Epithelial cell of esophagus (primary cell): Measurements from ENCODE around the gene DEDD.
A peak's percentile ranks its signal among the peaks of the same experiment; 100 is the strongest.

Source experiments
- DNase-seq: peaks from one replicate; pipeline ENCODE4 v3.0.0; 2010; ENCODE audit warnings: low read depth
- H3K4me3 ChIP-seq: 2 replicates; pipeline ENCODE4 v1.5.1; 2011; ENCODE audit warnings: mild to moderate bottlenecking, low read length, control low read depth
- TF ChIP-seq, protein P1 (sequence below): IDR thresholded peaks from 2 replicates; pipeline ENCODE4 v1.5.1; 2011; ENCODE audit warnings: low read depth, mild to moderate bottlenecking, low read length, control low read depth, inconsistent platforms; ENCODE audit not compliant: insufficient read depth; ENCODE audit errors: missing control alignments

DEDD gene

DNA sequence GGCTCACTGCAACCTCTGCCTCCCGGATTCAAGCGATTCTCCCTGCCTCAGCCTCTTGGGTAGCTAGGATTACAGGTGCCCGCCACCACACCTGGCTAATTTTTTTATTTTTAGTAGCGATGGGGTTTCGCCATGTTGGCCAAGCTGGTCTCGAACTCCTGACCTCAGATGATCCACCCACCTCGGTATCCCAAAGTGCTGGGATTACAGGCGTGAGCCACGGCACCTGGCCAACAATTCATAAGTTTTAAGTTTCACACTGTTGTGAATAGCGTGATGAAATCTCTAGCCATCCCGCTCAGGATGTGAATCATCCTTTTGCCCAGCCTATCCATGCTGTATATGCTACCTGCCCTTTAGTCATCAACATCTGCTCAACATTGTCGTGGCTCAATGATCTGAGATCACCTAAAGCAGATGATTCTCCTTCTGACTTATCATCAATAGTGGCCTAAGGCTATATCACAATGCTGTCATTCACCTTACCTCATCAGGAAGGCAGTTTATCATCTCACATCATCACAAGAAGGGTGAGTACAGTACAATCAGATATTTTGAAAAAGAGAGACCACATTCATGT lies 17.2 kb downstream of the DEDD start:
- DNase-seq, result peak; percentile 99
- no peak overlapping the region for H3K4me3 ChIP-seq
- TF ChIP-seq, protein P1, sequence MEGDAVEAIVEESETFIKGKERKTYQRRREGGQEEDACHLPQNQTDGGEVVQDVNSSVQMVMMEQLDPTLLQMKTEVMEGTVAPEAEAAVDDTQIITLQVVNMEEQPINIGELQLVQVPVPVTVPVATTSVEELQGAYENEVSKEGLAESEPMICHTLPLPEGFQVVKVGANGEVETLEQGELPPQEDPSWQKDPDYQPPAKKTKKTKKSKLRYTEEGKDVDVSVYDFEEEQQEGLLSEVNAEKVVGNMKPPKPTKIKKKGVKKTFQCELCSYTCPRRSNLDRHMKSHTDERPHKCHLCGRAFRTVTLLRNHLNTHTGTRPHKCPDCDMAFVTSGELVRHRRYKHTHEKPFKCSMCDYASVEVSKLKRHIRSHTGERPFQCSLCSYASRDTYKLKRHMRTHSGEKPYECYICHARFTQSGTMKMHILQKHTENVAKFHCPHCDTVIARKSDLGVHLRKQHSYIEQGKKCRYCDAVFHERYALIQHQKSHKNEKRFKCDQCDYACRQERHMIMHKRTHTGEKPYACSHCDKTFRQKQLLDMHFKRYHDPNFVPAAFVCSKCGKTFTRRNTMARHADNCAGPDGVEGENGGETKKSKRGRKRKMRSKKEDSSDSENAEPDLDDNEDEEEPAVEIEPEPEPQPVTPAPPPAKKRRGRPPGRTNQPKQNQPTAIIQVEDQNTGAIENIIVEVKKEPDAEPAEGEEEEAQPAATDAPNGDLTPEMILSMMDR, result no peak

DNA sequence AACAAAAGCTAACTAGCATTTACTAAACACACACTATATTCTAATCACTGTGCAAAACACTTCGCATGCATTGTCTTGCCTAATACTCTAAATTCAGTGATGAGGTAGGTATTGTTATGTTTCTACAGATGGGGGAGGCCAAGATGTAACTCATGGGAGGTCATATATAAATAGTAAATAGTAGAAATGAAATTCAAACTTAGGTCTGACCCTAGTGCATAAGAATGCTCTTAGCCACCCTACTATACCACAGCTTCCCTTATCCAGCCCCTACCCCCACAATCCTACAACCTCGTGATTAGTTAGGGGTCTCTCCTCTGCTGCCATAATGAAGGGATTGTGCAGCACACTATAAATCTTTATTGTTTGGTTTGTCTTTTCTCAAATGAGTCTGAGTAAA lies 17.9 kb downstream of the DEDD start:
- H3K4me3 ChIP-seq, result no peak overlapping the region
- no peak for DNase-seq

DNA sequence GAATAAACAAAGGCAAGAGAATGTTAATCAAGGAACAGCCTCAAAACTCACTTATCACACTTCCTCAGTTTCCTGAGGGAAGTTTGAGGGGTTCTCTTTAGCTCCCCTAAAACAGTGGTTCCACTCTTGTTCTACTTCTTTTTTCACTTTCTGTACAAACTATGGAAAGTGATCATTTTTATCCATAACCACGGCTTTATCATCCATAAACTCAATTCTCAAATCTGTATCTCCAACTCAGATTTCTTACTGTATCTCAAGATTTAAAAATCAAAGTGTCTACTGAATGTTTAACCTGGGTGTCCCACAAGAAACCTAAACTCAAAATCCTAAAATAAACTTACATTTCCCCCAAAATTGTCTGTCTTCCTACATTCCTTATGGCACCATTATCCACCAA lies 18.6 kb downstream of the DEDD start:
- DNase-seq, result no peak
- no peak overlapping the region for H3K4me3 ChIP-seq
- TF ChIP-seq, protein P1, result no peak

More for the DNA sequence above, 17.9 kb downstream of the DEDD start:
- TF ChIP-seq, protein P1, result no peak

DNA sequence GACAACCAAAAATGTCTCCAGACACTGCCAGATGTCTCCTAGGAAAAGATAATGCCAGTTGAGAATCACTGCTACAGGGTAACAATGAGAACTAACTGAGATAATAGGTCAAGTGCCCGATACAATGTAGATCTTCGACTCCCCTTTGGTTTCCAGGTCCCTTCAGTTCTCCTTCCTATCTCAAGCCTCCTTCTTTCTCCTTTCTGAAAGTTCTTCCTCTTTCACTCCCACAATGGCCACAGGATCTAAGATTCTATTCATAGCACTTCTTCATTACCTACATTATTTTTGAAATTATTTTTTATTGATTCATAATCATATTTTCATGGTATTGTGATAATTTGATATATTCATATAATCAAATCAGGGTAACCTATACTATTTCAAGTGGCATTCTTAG lies 20.9 kb downstream of the DEDD start:
- TF ChIP-seq, protein P1, result no peak
- no peak overlapping the region for H3K4me3 ChIP-seq
- no peak for DNase-seq

DNA sequence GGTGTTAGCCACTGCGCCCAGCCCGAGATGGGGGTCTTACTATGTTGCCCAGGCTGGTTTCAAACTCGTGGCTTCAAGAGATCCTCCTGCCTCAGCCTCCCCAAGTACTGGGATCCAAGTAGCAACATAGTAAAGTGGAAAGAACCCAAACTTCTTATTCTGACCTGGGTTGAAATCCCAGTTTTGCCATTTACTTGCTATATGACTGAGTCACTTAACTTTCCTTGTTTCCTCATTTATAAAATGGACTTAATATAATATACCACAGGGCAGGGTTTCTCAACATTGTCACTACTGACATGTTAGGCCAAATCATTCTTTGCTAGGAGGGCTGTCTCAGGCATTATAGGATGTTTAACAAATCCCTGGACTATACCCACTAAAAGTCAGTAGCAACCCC lies 21.4 kb downstream of the DEDD start:
- no peak overlapping the region for H3K4me3 ChIP-seq
- DNase-seq, result no peak
- TF ChIP-seq, protein P1, result no peak

DNA sequence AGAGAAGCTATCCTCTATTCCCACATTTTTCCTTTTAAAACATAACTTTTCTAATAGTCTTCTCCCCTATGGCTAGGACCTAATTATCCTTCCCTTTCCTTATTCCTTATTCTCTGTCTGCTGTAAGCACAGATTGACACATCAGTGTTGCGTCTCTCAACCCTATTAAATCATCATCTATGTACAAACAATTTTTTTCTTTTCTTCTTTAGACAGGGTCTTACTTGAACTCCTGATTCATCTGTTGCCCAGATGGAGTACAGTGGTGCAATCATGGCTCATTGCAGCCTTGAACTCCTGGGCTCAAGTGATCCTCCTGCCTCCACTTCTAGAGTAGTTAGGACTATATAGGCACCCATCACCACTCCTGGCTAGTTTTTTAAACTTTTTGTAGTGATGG lies 26.0 kb downstream of the DEDD start:
- TF ChIP-seq, protein P1, result no peak
- no peak overlapping the region for H3K4me3 ChIP-seq
- peak; percentile 51 for DNase-seq

DNA sequence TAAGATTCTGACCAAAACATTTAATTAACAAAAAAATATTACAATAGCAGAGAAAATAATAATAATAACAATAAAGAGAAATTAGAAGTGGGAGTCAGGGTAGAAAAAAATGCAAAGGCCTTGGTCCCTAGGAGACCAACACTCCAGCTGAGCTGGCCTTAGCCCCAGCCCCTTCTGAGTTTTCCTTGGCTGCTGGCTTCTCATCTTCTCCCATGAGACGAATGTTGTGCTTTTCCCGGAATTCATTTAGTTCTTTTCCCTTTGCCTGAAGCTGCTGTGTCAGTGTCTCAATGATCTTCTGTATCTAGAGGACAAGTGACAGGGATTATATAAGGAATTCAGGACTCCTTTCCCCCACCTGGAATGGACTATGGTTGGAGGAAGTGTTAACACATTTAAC lies 31.9 kb downstream of the DEDD start:
- TF ChIP-seq, protein P1, result no peak
- no peak for DNase-seq
- H3K4me3 ChIP-seq, result no peak overlapping the region
